IMR-90 (cell line): ENCODE measurements around the gene TMEM127. TPM values are rescaled to one million over a fixed set of nuclear protein-coding genes. Genes with fewer than 3 reads are reported as not detected.
A peak's percentile ranks its signal among the peaks of the same experiment; 100 is the strongest.

ENCODE experiments used
- ATAC-seq: fragments of 200-7000 bp; cut with Tn5 transposase; 2 replicates; pipeline ENCODE4 v1.9.1; 2020; ENCODE audit warnings: low read depth, mild to moderate bottlenecking, moderate library complexity
- BruUV-seq: library from RNA; stranded (reverse); fragments of 400-500 nt; replicated peaks from 2 replicates; lab custom pipeline; 2021; lab: Mats Ljungman, UMichigan
- CTCF ChIA-PET: fragments of 300-600 bp; formaldehyde crosslinking; extraction: SDS; loops from one replicate; lab custom pipeline; 2021; ENCODE audit warnings: antibody characterized with exemption; lab: Yijun Ruan, JAX
- POLR2A ChIA-PET: fragments of 300-600 bp; sonication (Branson Sonifier 250); formaldehyde crosslinking; loops from one replicate; lab custom pipeline; 2022; ENCODE audit warnings: antibody characterized with exemption; ENCODE audit not compliant: unreplicated experiment; lab: Charles Lee
- DNase-seq: peaks from one replicate; pipeline ENCODE4 v3.0.0; 2013
- H2AFZ ChIP-seq: replicated peaks from 2 replicates; pipeline ENCODE3; 2013; ENCODE audit warnings: low read length, mild to moderate bottlenecking; ENCODE audit not compliant: poor library complexity
- H2AK5ac ChIP-seq: 2 replicates; pipeline ENCODE4 v1.6.1; 2013; ENCODE audit warnings: low read depth, low read length, inconsistent platforms
- H2AK9ac ChIP-seq: replicated peaks from 2 replicates; pipeline ENCODE3; 2013; ENCODE audit warnings: mild to moderate bottlenecking, low read depth, low read length, moderate library complexity; ENCODE audit not compliant: poor library complexity
- H2BK120ac ChIP-seq: 2 replicates; pipeline ENCODE4 v1.6.1; 2013; ENCODE audit warnings: low read depth, low read length, inconsistent platforms
- H2BK15ac ChIP-seq: 3 replicates; pipeline ENCODE4 v1.6.1; 2013; ENCODE audit warnings: low read depth, low read length, inconsistent platforms
- H2BK20ac ChIP-seq: 2 replicates; pipeline ENCODE4 v1.6.1; 2013; ENCODE audit warnings: low read depth, mild to moderate bottlenecking, inconsistent platforms, low read length, moderate library complexity
- H2BK5ac ChIP-seq: 2 replicates; pipeline ENCODE4 v1.6.1; 2013; ENCODE audit warnings: mild to moderate bottlenecking, low read depth, low read length, inconsistent platforms; ENCODE audit not compliant: poor library complexity, severe bottlenecking
- H3K14ac ChIP-seq: replicated peaks from 2 replicates; pipeline ENCODE4 v1.6.1; 2013; ENCODE audit warnings: low read depth, low read length, inconsistent platforms
- H3K18ac ChIP-seq: 2 replicates; pipeline ENCODE4 v1.6.1; 2013; ENCODE audit warnings: low read depth, low read length, control low read depth
- H3K23ac ChIP-seq: 2 replicates; pipeline ENCODE4 v1.6.1; 2013; ENCODE audit warnings: low read depth, low read length, inconsistent platforms
- H3K27ac ChIP-seq: 2 replicates; pipeline ENCODE4 v1.5.1; 2013; ENCODE audit warnings: mild to moderate bottlenecking, control low read depth, low read length; ENCODE audit not compliant: insufficient read depth
- H3K27me3 ChIP-seq: 2 replicates; pipeline ENCODE4 v1.6.1; 2013; ENCODE audit warnings: low read length; ENCODE audit not compliant: control insufficient read depth, insufficient read depth
- H3K36me3 ChIP-seq: 2 replicates; pipeline ENCODE4 v1.6.1; 2013; ENCODE audit warnings: low read length, mixed read lengths; ENCODE audit not compliant: control insufficient read depth, insufficient read depth
- H3K4ac ChIP-seq: 2 replicates; pipeline ENCODE4 v1.6.1; 2013; ENCODE audit warnings: low read depth, low read length, inconsistent platforms
- H3K4me1 ChIP-seq: 2 replicates; pipeline ENCODE4 v1.6.1; 2013; ENCODE audit warnings: low read length, mixed read lengths; ENCODE audit not compliant: control insufficient read depth, insufficient read depth
- H3K4me2 ChIP-seq: 2 replicates; pipeline ENCODE4 v1.6.1; 2013; ENCODE audit warnings: low read depth, mild to moderate bottlenecking, control low read depth, low read length, moderate library complexity
- H3K4me3 ChIP-seq: 2 replicates; pipeline ENCODE4 v1.5.1; 2013; ENCODE audit warnings: low read depth, mild to moderate bottlenecking, control low read depth, low read length, moderate library complexity; ENCODE audit not compliant: insufficient read depth
- H3K56ac ChIP-seq: 2 replicates; pipeline ENCODE4 v1.6.1; 2013; ENCODE audit warnings: low read length, inconsistent platforms; ENCODE audit not compliant: insufficient read depth; ENCODE audit errors: extremely low read depth
- H3K79me1 ChIP-seq, 2 experiments: 2 replicates each; pipeline ENCODE4 v1.6.1; 2013; ENCODE audit warnings: low read length in 2 of 2, inconsistent platforms in 1 of 2, low read depth in 1 of 2
- H3K9ac ChIP-seq: 2 replicates; pipeline ENCODE4 v1.6.1; 2013; ENCODE audit warnings: low read depth, low read length, control low read depth
- H3K9me1 ChIP-seq: 2 replicates; pipeline ENCODE4 v1.6.1; 2013; ENCODE audit warnings: low read length, inconsistent platforms; ENCODE audit not compliant: insufficient read depth
- H3K9me3 ChIP-seq: 2 replicates; pipeline ENCODE4 v1.6.1; 2013; ENCODE audit warnings: low read length; ENCODE audit not compliant: control insufficient read depth, insufficient read depth
- H4K20me1 ChIP-seq: 2 replicates; pipeline ENCODE4 v1.6.1; 2013; ENCODE audit warnings: low read length, inconsistent platforms; ENCODE audit not compliant: insufficient read depth
- H4K5ac ChIP-seq: 2 replicates; pipeline ENCODE4 v1.6.1; 2013; ENCODE audit warnings: mild to moderate bottlenecking, low read depth, low read length, control low read depth
- H4K8ac ChIP-seq, 2 experiments: 2 replicates each; pipeline ENCODE4 v1.6.1; 2013; ENCODE audit warnings: low read depth in 2 of 2, low read length in 2 of 2, control low read depth in 1 of 2, inconsistent platforms in 1 of 2
- H4K91ac ChIP-seq: 2 replicates; pipeline ENCODE4 v1.6.1; 2013; ENCODE audit warnings: low read depth, low read length, inconsistent platforms; ENCODE audit not compliant: insufficient read depth
- CHD1 ChIP-seq: IDR thresholded peaks from 2 replicates; pipeline ENCODE4 v1.6.1; 2012; ENCODE audit warnings: low read depth, low read length, improper control_type of control experiment
- MXI1 ChIP-seq: IDR thresholded peaks from 2 replicates; pipeline ENCODE4 v1.6.1; 2012; ENCODE audit warnings: low read depth, mild to moderate bottlenecking, low read length, moderate library complexity, borderline replicate concordance
- NFE2L2 ChIP-seq: fragments of 150-350 bp; IDR thresholded peaks from 2 replicates; pipeline ENCODE4 v1.6.1; 2016; ENCODE audit warnings: low read depth, mild to moderate bottlenecking, low read length
- WGBS, 2 experiments: methylation state at CpG; one replicate each; pipeline versions ENCODE4 v1.1.5 to v1.1.7; 2013; ENCODE audit warnings: missing lambda C conversion rate in 2 of 2; ENCODE audit not compliant: insufficient read length in 1 of 2; ENCODE audit errors: extremely low coverage in 2 of 2; 5-methylcytosine and 5-hydroxymethylcytosine counted together
- dilution Hi-C: fragments of 300-500 bp; cut with HindIII; formaldehyde crosslinking; loops from one replicate; pipeline ENCODE4 v1.14.3; 2018; ENCODE audit warnings: low sequenced_read_pairs; ENCODE audit not compliant: unreplicated experiment
- in situ Hi-C: fragments of 300-500 bp; cut with MboI; formaldehyde crosslinking; loops from 3 replicates; pipeline ENCODE4 v1.14.3; 2019; ENCODE audit warnings: low sequenced_read_pairs, inconsistent platforms, mixed read lengths
- intact Hi-C: fragments of 100-400 bp; cut with micrococcal nuclease; formaldehyde crosslinking; loops from 2 replicates; pipeline ENCODE4 v1.10.0; 2022
- polyA plus RNA-seq, 3 experiments: library from polyadenylated mRNA; depleted of rRNA; stranded (reverse); fragments of >200 nt; gene quantifications; 2 replicates each; pipeline ENCODE4 v1.2.3, GENCODE V29; 2012; ENCODE audit warnings: low replicate concordance in 1 of 3
- total RNA-seq: library from RNA; depleted of rRNA; stranded (reverse); fragments of >200 nt; gene quantifications from 2 replicates; pipeline ENCODE4 v1.2.3, GENCODE V29; 2012

Gene TMEM127
- total and polyA plus RNA-seq, 2 of the 4 experiments (the other 2 are of a cell fraction) = 35.7 to 47.6 TPM

DNA sequence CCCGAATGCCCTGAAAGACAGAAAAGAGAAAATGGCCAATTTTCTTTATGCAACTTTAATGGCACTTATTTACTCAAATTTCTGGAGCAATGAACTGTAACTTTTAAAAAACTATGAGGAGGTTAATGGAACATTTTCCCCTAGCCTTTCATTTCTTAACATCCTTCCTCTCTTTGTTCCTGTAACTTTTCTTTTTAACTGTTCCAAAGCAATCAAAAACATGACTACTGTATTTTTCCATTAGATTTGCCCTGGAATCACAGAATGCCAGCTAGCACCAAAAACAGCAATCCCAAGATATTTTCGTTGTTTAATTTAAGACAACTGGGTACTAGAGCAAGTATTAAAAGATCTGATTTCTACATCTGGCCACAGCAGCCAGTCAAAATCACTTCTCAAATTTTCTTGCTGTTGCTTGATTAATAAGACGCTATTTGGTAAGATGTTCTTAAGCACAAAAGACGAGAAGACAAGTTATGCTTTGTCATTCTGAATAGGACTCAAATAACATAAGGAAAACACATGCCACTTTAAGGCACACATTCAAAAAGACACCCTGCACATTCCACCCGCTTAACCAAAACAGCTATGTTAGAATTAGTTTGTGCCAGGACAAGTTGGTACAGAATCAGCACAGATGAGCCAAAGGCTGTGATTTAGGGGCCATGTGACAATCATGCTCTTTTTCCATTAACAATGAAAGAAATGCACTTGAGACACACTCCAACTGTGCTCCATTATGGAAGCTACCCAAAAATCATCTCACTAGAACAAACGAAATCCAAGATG, 60.8 kb downstream of the TMEM127 start:
- Histone ChIP-seq H3K56ac (no peak overlapping the region), H3K79me1 (peaks cover 14 to 44% of the 10 kb centered on the region in 2 experiments), H2BK20ac (no peak overlapping the region), H3K9me3 (no peaks in the 10 kb centered on the region), H3K14ac (peak overlapping the region; percentile 35), H4K8ac (no peak overlapping the region; a peak in 1 of 4 replicates), H4K91ac (no peak overlapping the region), H3K4me2 (peak overlapping the region; percentile 80), H3K23ac (peak overlapping the region; percentile 89), H2AK5ac (no peak overlapping the region), H3K27me3 (no peaks in the 10 kb centered on the region), H3K27ac (no peak overlapping the region), H2BK15ac (no peak overlapping the region; the same call in 2 of the 3 replicates), H2AFZ (no peak overlapping the region), H3K4ac (no peak overlapping the region; the same call in 1 of the 2 replicates), H4K5ac (no peak overlapping the region), H3K18ac (peak overlapping the region; percentile 50; the same call in 1 of the 2 replicates), H2AK9ac (no peak overlapping the region), H2BK5ac (peak overlapping the region; percentile 16), H3K4me3 (no peak overlapping the region), H3K36me3 (peaks cover under 1% of the 10 kb centered on the region; the same call in 1 of the 2 replicates), H3K9ac (no peak overlapping the region), H3K9me1 (peaks cover 17% of the 10 kb centered on the region), H3K4me1 (peaks cover 19% of the 10 kb centered on the region), H2BK120ac (no peak overlapping the region), H4K20me1 (peaks cover 69% of the 10 kb centered on the region)
- DNase-seq (no peak), ATAC-seq (no peak)
- ChIA-PET POLR2A (no interaction called here), CTCF (interaction anchor here (0.7 to 1.7 kb wide), 3 partner anchors 31 to 282 kb away, joined by 3 to 4 read pairs (median 4); no protein-coding TSS in a partner anchor)
- TF ChIP-seq MXI1 (no peak), CHD1 (no peak), NFE2L2 (peak; percentile 51; the same call in 1 of the 2 replicates)
- dilution Hi-C loops = no loop called here
- WGBS, 2 experiments = no CpG with 5 or more reads among the region's 6 CpGs
- in situ Hi-C loops = no loop called here
- BruUV-seq = no TSS peak
- intact Hi-C loops = loop anchor here (5.0 kb wide), 1 partner anchor 58 kb away; the partner anchor contains the start of gene DUSP2
